IMR-90 (cell line): ENCODE results near the gene CAB39. TPM values are rescaled to one million over a fixed set of nuclear protein-coding genes. Genes with fewer than 3 reads are reported as not detected.
A peak's percentile ranks its signal among the peaks of the same experiment; 100 is the strongest.

ENCODE experiments used
- ATAC-seq: fragments of 200-7000 bp; cut with Tn5 transposase; 2 replicates; pipeline ENCODE4 v1.9.1; 2020; ENCODE audit warnings: low read depth, mild to moderate bottlenecking, moderate library complexity
- BruUV-seq: library from RNA; stranded (reverse); fragments of 400-500 nt; replicated peaks from 2 replicates; lab custom pipeline; 2021; lab: Mats Ljungman, UMichigan
- CTCF ChIA-PET: fragments of 300-600 bp; formaldehyde crosslinking; extraction: SDS; loops from one replicate; lab custom pipeline; 2021; ENCODE audit warnings: antibody characterized with exemption; lab: Yijun Ruan, JAX
- POLR2A ChIA-PET: fragments of 300-600 bp; sonication (Branson Sonifier 250); formaldehyde crosslinking; loops from one replicate; lab custom pipeline; 2022; ENCODE audit warnings: antibody characterized with exemption; ENCODE audit not compliant: unreplicated experiment; lab: Charles Lee
- DNase-seq: peaks from one replicate; pipeline ENCODE4 v3.0.0; 2013
- H2AFZ ChIP-seq: replicated peaks from 2 replicates; pipeline ENCODE3; 2013; ENCODE audit warnings: low read length, mild to moderate bottlenecking; ENCODE audit not compliant: poor library complexity
- H2AK5ac ChIP-seq: 2 replicates; pipeline ENCODE4 v1.6.1; 2013; ENCODE audit warnings: low read depth, low read length, inconsistent platforms
- H2AK9ac ChIP-seq: replicated peaks from 2 replicates; pipeline ENCODE3; 2013; ENCODE audit warnings: mild to moderate bottlenecking, low read depth, low read length, moderate library complexity; ENCODE audit not compliant: poor library complexity
- H2BK120ac ChIP-seq: 2 replicates; pipeline ENCODE4 v1.6.1; 2013; ENCODE audit warnings: low read depth, low read length, inconsistent platforms
- H2BK15ac ChIP-seq: 3 replicates; pipeline ENCODE4 v1.6.1; 2013; ENCODE audit warnings: low read depth, low read length, inconsistent platforms
- H2BK20ac ChIP-seq: 2 replicates; pipeline ENCODE4 v1.6.1; 2013; ENCODE audit warnings: low read depth, mild to moderate bottlenecking, inconsistent platforms, low read length, moderate library complexity
- H2BK5ac ChIP-seq: 2 replicates; pipeline ENCODE4 v1.6.1; 2013; ENCODE audit warnings: mild to moderate bottlenecking, low read depth, low read length, inconsistent platforms; ENCODE audit not compliant: poor library complexity, severe bottlenecking
- H3K14ac ChIP-seq: replicated peaks from 2 replicates; pipeline ENCODE4 v1.6.1; 2013; ENCODE audit warnings: low read depth, low read length, inconsistent platforms
- H3K18ac ChIP-seq: 2 replicates; pipeline ENCODE4 v1.6.1; 2013; ENCODE audit warnings: low read depth, low read length, control low read depth
- H3K23ac ChIP-seq: 2 replicates; pipeline ENCODE4 v1.6.1; 2013; ENCODE audit warnings: low read depth, low read length, inconsistent platforms
- H3K27ac ChIP-seq: 2 replicates; pipeline ENCODE4 v1.5.1; 2013; ENCODE audit warnings: mild to moderate bottlenecking, control low read depth, low read length; ENCODE audit not compliant: insufficient read depth
- H3K27me3 ChIP-seq: 2 replicates; pipeline ENCODE4 v1.6.1; 2013; ENCODE audit warnings: low read length; ENCODE audit not compliant: control insufficient read depth, insufficient read depth
- H3K36me3 ChIP-seq: 2 replicates; pipeline ENCODE4 v1.6.1; 2013; ENCODE audit warnings: low read length, mixed read lengths; ENCODE audit not compliant: control insufficient read depth, insufficient read depth
- H3K4ac ChIP-seq: 2 replicates; pipeline ENCODE4 v1.6.1; 2013; ENCODE audit warnings: low read depth, low read length, inconsistent platforms
- H3K4me1 ChIP-seq: 2 replicates; pipeline ENCODE4 v1.6.1; 2013; ENCODE audit warnings: low read length, mixed read lengths; ENCODE audit not compliant: control insufficient read depth, insufficient read depth
- H3K4me2 ChIP-seq: 2 replicates; pipeline ENCODE4 v1.6.1; 2013; ENCODE audit warnings: low read depth, mild to moderate bottlenecking, control low read depth, low read length, moderate library complexity
- H3K4me3 ChIP-seq: 2 replicates; pipeline ENCODE4 v1.5.1; 2013; ENCODE audit warnings: low read depth, mild to moderate bottlenecking, control low read depth, low read length, moderate library complexity; ENCODE audit not compliant: insufficient read depth
- H3K56ac ChIP-seq: 2 replicates; pipeline ENCODE4 v1.6.1; 2013; ENCODE audit warnings: low read length, inconsistent platforms; ENCODE audit not compliant: insufficient read depth; ENCODE audit errors: extremely low read depth
- H3K79me1 ChIP-seq, 2 experiments: 2 replicates each; pipeline ENCODE4 v1.6.1; 2013; ENCODE audit warnings: low read length in 2 of 2, inconsistent platforms in 1 of 2, low read depth in 1 of 2
- H3K9ac ChIP-seq: 2 replicates; pipeline ENCODE4 v1.6.1; 2013; ENCODE audit warnings: low read depth, low read length, control low read depth
- H3K9me1 ChIP-seq: 2 replicates; pipeline ENCODE4 v1.6.1; 2013; ENCODE audit warnings: low read length, inconsistent platforms; ENCODE audit not compliant: insufficient read depth
- H3K9me3 ChIP-seq: 2 replicates; pipeline ENCODE4 v1.6.1; 2013; ENCODE audit warnings: low read length; ENCODE audit not compliant: control insufficient read depth, insufficient read depth
- H4K20me1 ChIP-seq: 2 replicates; pipeline ENCODE4 v1.6.1; 2013; ENCODE audit warnings: low read length, inconsistent platforms; ENCODE audit not compliant: insufficient read depth
- H4K5ac ChIP-seq: 2 replicates; pipeline ENCODE4 v1.6.1; 2013; ENCODE audit warnings: mild to moderate bottlenecking, low read depth, low read length, control low read depth
- H4K8ac ChIP-seq, 2 experiments: 2 replicates each; pipeline ENCODE4 v1.6.1; 2013; ENCODE audit warnings: low read depth in 2 of 2, low read length in 2 of 2, control low read depth in 1 of 2, inconsistent platforms in 1 of 2
- H4K91ac ChIP-seq: 2 replicates; pipeline ENCODE4 v1.6.1; 2013; ENCODE audit warnings: low read depth, low read length, inconsistent platforms; ENCODE audit not compliant: insufficient read depth
- BHLHE40 ChIP-seq: fragments of 150-350 bp; IDR thresholded peaks from 2 replicates; pipeline ENCODE4 v1.6.1; 2016; ENCODE audit warnings: mild to moderate bottlenecking, low read depth, low read length
- CTCF ChIP-seq: conservative IDR thresholded peaks from 2 replicates; pipeline ENCODE4 v1.5.1; 2012; ENCODE audit warnings: mild to moderate bottlenecking, low read depth, low read length, improper control_type of control experiment
- MAFK ChIP-seq: IDR thresholded peaks from 2 replicates; pipeline ENCODE4 v1.6.1; 2012; ENCODE audit warnings: low read depth, low read length, improper control_type of control experiment
- MXI1 ChIP-seq: IDR thresholded peaks from 2 replicates; pipeline ENCODE4 v1.6.1; 2012; ENCODE audit warnings: low read depth, mild to moderate bottlenecking, low read length, moderate library complexity, borderline replicate concordance
- POLR2A ChIP-seq: IDR thresholded peaks from 2 replicates; pipeline ENCODE4 v1.6.1; 2012; ENCODE audit warnings: mild to moderate bottlenecking, low read depth, low read length
- SMC3 ChIP-seq: fragments of 150-350 bp; IDR thresholded peaks from 2 replicates; pipeline ENCODE4 v1.6.1; 2016; ENCODE audit warnings: low read depth, mild to moderate bottlenecking, antibody characterized with exemption, low read length, moderate library complexity
- dilution Hi-C: fragments of 300-500 bp; cut with HindIII; formaldehyde crosslinking; loops from one replicate; pipeline ENCODE4 v1.14.3; 2018; ENCODE audit warnings: low sequenced_read_pairs; ENCODE audit not compliant: unreplicated experiment
- in situ Hi-C: fragments of 300-500 bp; cut with MboI; formaldehyde crosslinking; loops from 3 replicates; pipeline ENCODE4 v1.14.3; 2019; ENCODE audit warnings: low sequenced_read_pairs, inconsistent platforms, mixed read lengths
- intact Hi-C: fragments of 100-400 bp; cut with micrococcal nuclease; formaldehyde crosslinking; loops from 2 replicates; pipeline ENCODE4 v1.10.0; 2022
- polyA plus RNA-seq, 3 experiments: library from polyadenylated mRNA; depleted of rRNA; stranded (reverse); fragments of >200 nt; gene quantifications; 2 replicates each; pipeline ENCODE4 v1.2.3, GENCODE V29; 2012; ENCODE audit warnings: low replicate concordance in 1 of 3
- total RNA-seq: library from RNA; depleted of rRNA; stranded (reverse); fragments of >200 nt; gene quantifications from 2 replicates; pipeline ENCODE4 v1.2.3, GENCODE V29; 2012

The CAB39 gene
- total and polyA plus RNA-seq, 2 of the 4 experiments (the other 2 are of a cell fraction), result 38.2 to 71.7 TPM

GRCh38 chr2:230678451-230678850, 34.2 kb upstream of the CAB39 start:
- no peaks in the 10 kb centered on the region; the same call in 1 of the 2 replicates for H3K27me3 ChIP-seq
- peaks cover 3% of the 10 kb centered on the region for H3K9me3 ChIP-seq
- no TSS peak for BruUV-seq
- H4K5ac ChIP-seq, result no peak overlapping the region
- ChIA-PET CTCF (interaction anchor here (0.8 kb wide), 1 partner anchor 34 kb away, joined by 3 read pairs; the partner anchor contains the start of gene CAB39), POLR2A (no interaction called here)
- no peak overlapping the region for H2BK5ac ChIP-seq
- H2BK20ac ChIP-seq, result 0 out of 2 replicates have a peak overlapping the region, but pooled peaks have one; percentile 4
- no peak overlapping the region for H3K27ac ChIP-seq
- no peak overlapping the region for H3K14ac ChIP-seq
- DNase-seq, result no peak
- H3K9ac ChIP-seq, result no peak overlapping the region
- no peaks in the 10 kb centered on the region for H3K79me1 ChIP-seq
- no peak overlapping the region for H3K4me2 ChIP-seq
- H2AFZ ChIP-seq, result no peak overlapping the region
- no peak for TF ChIP-seq POLR2A
- TF ChIP-seq MXI1, result no peak
- TF ChIP-seq MAFK, result no peak
- no peak for TF ChIP-seq SMC3
- TF ChIP-seq BHLHE40, result no peak
- TF ChIP-seq CTCF, result no peak
- dilution Hi-C loops, result no loop called here
- no peak overlapping the region for H3K18ac ChIP-seq
- H4K91ac ChIP-seq, result no peak overlapping the region
- peak overlapping the region; percentile 20; the same call in 1 of the 2 replicates for H3K4ac ChIP-seq
- intact Hi-C loops, result no loop called here
- H2BK120ac ChIP-seq, result no peak overlapping the region
- no peak for ATAC-seq
- H3K9me1 ChIP-seq, result peaks cover 2% of the 10 kb centered on the region; the same call in 1 of the 2 replicates
- H2AK5ac ChIP-seq, result no peak overlapping the region
- H3K23ac ChIP-seq, result no peak overlapping the region
- no peaks in the 10 kb centered on the region for H3K36me3 ChIP-seq
- in situ Hi-C loops, result no loop called here
- no peak overlapping the region for H3K4me3 ChIP-seq
- H3K4me1 ChIP-seq, result peaks cover 9% of the 10 kb centered on the region
- H3K56ac ChIP-seq, result no peak overlapping the region
- H2BK15ac ChIP-seq, result no peak overlapping the region
- no peak overlapping the region for H2AK9ac ChIP-seq
- no peak overlapping the region for H4K8ac ChIP-seq
- no peaks in the 10 kb centered on the region for H4K20me1 ChIP-seq
